ENCODE results near the gene GAREM2.

Gene GAREM2

DNA sequence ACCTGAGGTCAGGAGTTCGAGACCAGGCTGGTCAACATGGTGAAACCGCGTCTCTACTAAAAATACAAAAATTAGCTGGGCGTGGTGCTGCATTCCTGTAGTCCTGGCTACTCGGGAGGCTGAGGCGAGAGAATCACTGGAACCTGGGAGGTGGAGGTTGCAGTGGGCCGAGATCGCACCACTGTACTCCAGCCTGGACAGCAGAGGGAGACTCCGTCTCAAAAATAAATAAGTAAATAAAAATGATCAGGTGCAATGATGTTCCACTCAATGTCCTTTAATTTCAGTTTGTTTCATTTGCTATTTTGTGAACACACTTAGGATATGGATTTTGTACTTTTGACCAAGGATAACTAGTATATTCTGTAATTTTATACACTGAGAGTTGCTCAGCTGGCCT lies 62.2 kb downstream of the GAREM2 start:
- Histone ChIP-seq H3K9ac (ENCODE audit: low read length in 2 of 2) (no peak overlapping the region), H3K27me3 (ENCODE audit: control insufficient read depth in 1 of 2, insufficient read depth in 2 of 2, low read length in 2 of 2) (no peaks in the 10 kb centered on the region), H3K4me1 (ENCODE audit: control insufficient read depth, insufficient read depth, low read length) (peaks cover 3% of the 10 kb centered on the region), H3K27ac (ENCODE audit: low read length) (no peak overlapping the region), H3K9me3 (ENCODE audit: control insufficient read depth in 2 of 2, low read length in 2 of 2) (no peaks in the 10 kb centered on the region), H3K36me3 (ENCODE audit: control insufficient read depth in 2 of 2, insufficient read depth in 2 of 2, low read length in 2 of 2) (peaks cover 48 to 49% of the 10 kb centered on the region in 2 donors), H3K4me3 (ENCODE audit: low read length in 2 of 2) (no peak overlapping the region)

DNA sequence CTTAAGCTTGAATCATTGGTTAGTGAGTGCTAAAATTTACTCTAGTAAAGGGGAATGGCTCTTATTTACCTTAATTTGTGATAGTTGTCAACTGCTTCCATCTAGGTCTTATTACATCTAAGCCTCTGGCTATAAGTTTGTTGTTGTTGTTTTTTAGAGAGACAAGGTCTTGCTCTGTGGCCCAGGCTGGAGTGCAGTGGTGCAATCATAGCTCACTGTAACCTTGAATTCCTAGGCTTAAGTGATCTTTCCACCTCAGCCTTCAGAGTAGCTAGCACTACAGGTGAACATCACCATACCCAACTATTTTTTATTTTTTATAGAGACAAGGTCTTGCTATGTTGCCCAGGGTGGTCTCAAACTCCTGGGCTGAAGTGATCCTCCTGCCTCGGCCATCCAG lies 65.0 kb downstream of the GAREM2 start:
- Histone ChIP-seq H3K27me3 (ENCODE audit: control insufficient read depth in 1 of 2, insufficient read depth in 2 of 2, low read length in 2 of 2) (no peaks in the 10 kb centered on the region), H3K27ac (ENCODE audit: low read length) (no peak overlapping the region), H3K4me1 (ENCODE audit: control insufficient read depth, insufficient read depth, low read length) (peaks cover 8% of the 10 kb centered on the region), H3K9me3 (ENCODE audit: control insufficient read depth in 2 of 2, low read length in 2 of 2) (no peaks in the 10 kb centered on the region), H3K4me3 (ENCODE audit: low read length in 2 of 2) (no peak overlapping the region), H3K9ac (ENCODE audit: low read length in 2 of 2) (no peak overlapping the region), H3K36me3 (ENCODE audit: control insufficient read depth in 2 of 2, insufficient read depth in 2 of 2, low read length in 2 of 2) (peaks cover 35 to 36% of the 10 kb centered on the region in 2 donors)

DNA sequence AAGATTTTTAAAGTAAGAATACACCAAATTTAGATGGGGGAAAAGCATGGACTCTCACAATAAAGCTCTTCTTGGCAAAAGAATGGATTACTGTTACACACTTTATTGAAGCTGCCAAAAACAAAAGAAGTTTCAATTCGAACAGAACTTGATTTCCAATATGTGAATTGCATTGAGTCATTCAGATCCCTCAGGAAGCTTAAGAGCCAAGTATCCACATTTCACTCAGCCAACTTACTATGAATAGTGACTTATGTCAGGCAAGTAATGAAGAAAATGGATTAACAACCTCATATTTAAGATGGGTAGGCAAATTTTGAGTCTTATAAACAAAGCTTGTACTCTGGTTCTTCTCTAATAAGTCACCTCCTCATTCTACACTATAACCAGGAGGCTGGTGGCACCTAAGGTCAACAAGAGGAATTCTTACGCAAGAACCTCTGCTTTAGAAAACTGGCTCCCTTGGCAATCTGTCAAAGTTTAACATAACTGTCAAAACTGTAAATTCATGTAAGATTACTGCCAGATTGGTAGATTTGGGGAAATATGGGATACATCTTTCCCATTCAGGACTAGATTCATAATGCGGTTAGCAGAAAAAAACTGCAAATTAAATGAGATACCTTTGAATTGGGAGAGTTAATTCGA lies 65.5 kb downstream of the GAREM2 start:
- no peaks in the 10 kb centered on the region for H3K9me3 ChIP-seq (ENCODE audit: control insufficient read depth in 2 of 2, low read length in 2 of 2)
- H3K9ac ChIP-seq (ENCODE audit: low read length in 2 of 2) = no peak overlapping the region
- H3K36me3 ChIP-seq (ENCODE audit: control insufficient read depth in 2 of 2, insufficient read depth in 2 of 2, low read length in 2 of 2) = peaks cover 30% of the 10 kb centered on the region in 2 donors
- no peaks in the 10 kb centered on the region for H3K27me3 ChIP-seq (ENCODE audit: control insufficient read depth in 1 of 2, insufficient read depth in 2 of 2, low read length in 2 of 2)
- no peak overlapping the region for H3K4me3 ChIP-seq (ENCODE audit: low read length in 2 of 2)
- no peak overlapping the region for H3K27ac ChIP-seq (ENCODE audit: low read length)
- H3K4me1 ChIP-seq (ENCODE audit: control insufficient read depth, insufficient read depth, low read length) = peaks cover 12% of the 10 kb centered on the region
